HPDE6-E6E7 (cell line): ENCODE data around the gene SLC8A2.

Experiments
- DNase-seq: peaks from one replicate; pipeline ENCODE4 v3.0.0; 2011; ENCODE audit warnings: missing footprints; ENCODE audit errors: extremely low spot score

SLC8A2 gene

DNA sequence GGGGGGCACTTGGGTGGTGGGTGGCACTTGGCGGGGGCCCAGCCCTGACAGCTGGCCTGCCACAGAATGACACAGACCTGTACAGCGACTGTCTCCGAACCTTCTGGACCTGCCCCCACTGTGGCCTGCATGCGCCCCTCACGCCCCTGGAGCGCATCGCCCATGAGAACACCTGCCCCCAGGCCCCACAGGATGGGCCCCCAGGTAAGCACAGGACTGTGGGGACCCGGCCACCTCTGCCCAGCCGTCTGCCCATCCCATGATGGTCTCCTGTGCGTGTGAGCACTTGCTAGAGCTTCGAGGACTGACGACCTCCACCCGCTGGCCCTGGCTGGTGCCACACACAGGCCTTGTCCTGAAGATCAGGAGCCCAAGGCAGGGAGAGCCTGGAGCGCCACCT lies 90.6 kb downstream of the SLC8A2 start:
- DNase-seq, result no peak

- DNase-seq, result no peak
Observed at GRCh38 chr19:47380559-47380958, 91.1 kb downstream of the SLC8A2 start.

DNA sequence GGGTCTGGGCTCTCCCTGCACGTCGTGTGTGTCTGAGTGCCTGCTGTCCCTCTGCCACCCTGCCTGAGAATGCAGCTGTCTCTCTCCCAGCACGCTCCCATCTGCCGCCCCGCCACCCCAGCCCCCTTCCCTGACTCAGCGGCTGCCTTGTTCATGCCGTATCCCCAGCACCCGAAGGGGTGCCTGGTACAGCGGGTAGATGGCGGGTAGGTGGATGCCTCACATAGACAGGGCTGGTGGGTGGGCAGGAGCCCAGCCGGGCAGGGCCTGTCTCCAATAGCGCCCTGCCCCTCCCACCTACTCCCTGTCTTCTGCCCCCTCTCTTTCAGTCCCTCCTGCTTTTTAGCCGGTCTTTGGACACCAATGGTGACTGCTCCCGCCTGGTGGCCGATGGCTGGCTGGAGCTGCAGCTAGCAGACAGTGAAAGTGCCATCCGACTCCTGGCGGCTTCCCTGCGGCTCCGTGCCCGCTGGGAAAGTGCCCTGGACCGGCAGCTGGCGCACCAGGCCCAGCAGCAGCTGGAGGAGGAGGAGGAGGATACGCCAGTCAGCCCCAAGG lies 92.2 kb downstream of the SLC8A2 start:
- no peak for DNase-seq

DNA sequence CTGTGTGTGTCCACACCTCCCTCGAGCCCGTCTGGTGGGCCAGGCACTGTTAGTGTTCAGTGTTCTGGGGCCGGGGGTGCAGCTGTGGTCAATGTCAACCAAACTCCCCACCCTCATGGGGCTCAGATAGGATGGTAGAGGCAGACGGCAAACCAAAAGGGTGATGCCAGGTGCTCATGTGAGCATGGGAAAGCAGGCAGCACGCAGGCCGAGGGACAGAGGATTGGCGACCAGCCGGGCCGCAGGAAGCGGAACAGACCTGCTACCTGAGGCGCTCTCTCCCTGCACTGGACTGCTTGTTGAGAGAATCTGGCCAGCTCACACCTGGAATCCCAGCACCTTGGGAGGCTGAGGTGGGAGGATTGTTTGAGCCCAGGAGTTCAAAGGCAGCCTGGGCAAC lies 93.4 kb downstream of the SLC8A2 start:
- DNase-seq, result no peak
